Embryonic facial prominence (tissue), 1 donor: ENCODE results near the gene FCN3.

Experiments used
- DNase-seq: peaks from one replicate; pipeline ENCODE4 v3.0.0-alpha.2; 2016; ENCODE audit errors: extremely low spot score

Gene FCN3

GRCh38 chr1:27341525-27342252 is 32.9 kb downstream of the FCN3 start, which contains the start of gene SYTL1:
SYTL1 (plus strand) TSS chr1:27342022; CDS start chr1:27345335, 3,313 bp downstream.
- DNase-seq = no peak

GRCh38 chr1:27339213-27339612 is 35.4 kb downstream of the FCN3 start:
- DNase-seq = no peak

- DNase-seq = no peak
Measured at GRCh38 chr1:27338751-27339150, 35.9 kb downstream of the FCN3 start.

GRCh38 chr1:27336756-27337155 is 37.9 kb downstream of the FCN3 start:
- DNase-seq = no peak

- no peak for DNase-seq
Measured at GRCh38 chr1:27335506-27336422, 38.9 kb downstream of the FCN3 start.

GRCh38 chr1:27333717-27334279 is 40.8 kb downstream of the FCN3 start:
- no peak for DNase-seq

GRCh38 chr1:27332536-27333281 is 41.9 kb downstream of the FCN3 start:
- no peak for DNase-seq

GRCh38 chr1:27331922-27332321 is 42.7 kb downstream of the FCN3 start:
- no peak for DNase-seq

GRCh38 chr1:27331426-27331825 is 43.2 kb downstream of the FCN3 start:
- no peak for DNase-seq

- DNase-seq = no peak
Measured at GRCh38 chr1:27330786-27331185, 43.8 kb downstream of the FCN3 start.

GRCh38 chr1:27327964-27328363 is 46.7 kb downstream of the FCN3 start:
- no peak for DNase-seq

GRCh38 chr1:27325286-27325685 is 49.3 kb downstream of the FCN3 start:
- no peak for DNase-seq

GRCh38 chr1:27322569-27323240 is 51.9 kb downstream of the FCN3 start:
- no peak for DNase-seq

GRCh38 chr1:27321813-27322568 is 52.6 kb downstream of the FCN3 start, which contains the start of gene TMEM222:
TMEM222 (plus strand) TSS chr1:27322163; CDS start chr1:27322198, 35 bp downstream.
- DNase-seq = peak; percentile 96
